GM18499 (cell line): Measurements from ENCODE around the gene BCL2L11.

ENCODE experiments used
- ATAC-seq: cut with Tn5 transposase; IDR thresholded peaks from one replicate; pipeline ENCODE4 v1.9.1; 2021; ENCODE audit warnings: moderate number of reproducible peaks; ENCODE audit not compliant: insufficient read depth, unreplicated experiment

BCL2L11 gene

DNA sequence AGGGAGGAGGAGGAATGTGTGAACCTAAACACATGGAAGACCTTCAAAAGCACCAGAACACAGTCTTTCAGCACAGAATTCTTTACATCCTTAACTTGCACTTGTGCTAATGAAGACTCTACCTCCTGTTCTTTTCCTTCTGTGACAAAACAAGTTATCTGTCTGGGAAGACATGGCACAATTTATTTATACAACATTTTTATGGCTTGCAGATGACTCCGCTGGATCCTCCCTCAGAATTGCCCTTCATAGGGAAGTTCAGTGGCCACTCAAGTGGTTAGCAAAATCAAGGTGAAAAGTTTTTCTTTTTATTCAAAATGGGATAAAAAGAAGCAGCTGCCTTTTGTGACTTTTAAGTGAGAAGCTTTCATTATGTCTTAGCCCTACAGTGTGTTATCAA lies 21.4 kb downstream of the BCL2L11 start:
- no peak for ATAC-seq

DNA sequence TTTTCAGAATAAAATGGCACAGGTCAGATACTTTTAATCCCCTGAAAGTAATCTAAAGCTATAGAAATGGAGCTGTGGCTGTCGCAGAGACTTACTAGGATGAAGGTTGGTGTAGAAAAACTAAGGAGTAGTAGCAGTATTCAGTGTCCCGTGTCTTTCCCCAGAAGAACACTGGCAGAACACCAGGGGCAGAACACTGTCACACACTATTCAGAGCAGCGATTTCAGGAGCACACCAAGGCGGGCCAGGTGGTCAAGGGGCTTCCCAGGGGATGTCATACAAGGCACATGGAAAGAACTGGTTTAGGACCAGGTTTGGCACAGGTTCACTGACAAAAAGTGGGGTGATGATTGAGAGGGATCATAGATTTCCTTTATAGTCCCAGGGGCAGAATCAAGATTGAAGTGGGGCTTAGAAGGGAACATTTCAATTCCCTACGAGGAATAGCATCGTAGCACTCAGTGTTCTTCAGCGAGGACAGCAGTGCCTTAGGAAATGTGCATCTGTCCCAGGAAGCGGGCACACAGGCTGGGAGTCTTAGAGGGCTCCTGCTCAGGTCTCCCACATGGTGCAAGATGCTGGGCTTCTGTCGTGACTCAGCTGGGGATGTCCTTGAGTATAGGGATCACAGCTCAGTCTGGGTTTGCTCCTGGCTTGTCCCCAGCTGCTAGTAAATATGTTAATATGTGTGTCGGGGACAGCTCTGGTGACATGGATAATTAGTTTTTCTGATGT lies 22.6 kb downstream of the BCL2L11 start:
- no peak for ATAC-seq

DNA sequence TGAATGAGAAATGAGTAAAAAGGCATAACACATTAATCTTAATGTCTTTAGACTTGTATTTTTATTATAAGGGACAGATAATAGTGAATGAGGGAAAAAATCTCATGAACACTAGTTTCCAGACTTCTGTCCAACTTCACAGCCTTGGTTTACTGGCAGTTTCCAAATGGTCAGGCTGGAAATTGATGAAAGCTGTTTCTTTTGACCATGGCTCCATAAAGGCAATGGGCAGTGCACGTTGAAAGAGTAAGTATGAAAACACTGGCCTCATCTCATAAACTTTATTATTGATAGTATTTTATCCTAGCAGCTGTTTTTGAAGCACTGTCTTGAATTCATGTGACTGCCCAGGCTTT lies 23.1 kb downstream of the BCL2L11 start:
- no peak for ATAC-seq

DNA sequence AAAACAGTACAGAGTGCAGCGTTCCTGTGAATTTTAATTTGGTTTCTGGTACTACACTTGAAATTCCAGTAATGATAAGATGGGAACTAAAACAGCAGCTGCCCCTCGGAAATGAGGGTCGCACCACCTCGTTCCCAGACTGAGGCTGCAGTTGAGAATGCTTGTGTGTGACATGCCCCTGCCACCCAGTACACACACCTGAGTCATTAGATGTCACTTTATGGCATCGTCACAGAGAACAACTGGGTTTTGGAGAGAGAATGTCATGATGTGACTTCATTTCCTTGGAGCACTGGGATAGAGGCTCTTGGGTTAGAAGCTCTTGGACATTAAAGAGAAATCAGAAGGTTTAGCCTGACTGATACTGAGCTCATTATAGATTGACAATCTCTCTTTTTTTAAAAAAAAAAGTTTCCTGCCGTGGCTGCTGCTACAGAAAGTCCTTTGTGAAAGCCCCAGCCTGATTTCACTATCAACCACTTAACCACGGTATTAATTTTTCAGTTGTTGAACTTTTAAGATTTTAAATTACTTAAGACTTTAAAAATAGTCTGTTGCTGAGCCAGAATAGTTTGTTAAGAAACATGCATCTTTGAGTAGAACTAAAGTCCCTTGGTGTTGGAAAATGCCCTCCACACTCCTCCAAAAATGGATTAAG lies 24.5 kb downstream of the BCL2L11 start:
- no peak for ATAC-seq

DNA sequence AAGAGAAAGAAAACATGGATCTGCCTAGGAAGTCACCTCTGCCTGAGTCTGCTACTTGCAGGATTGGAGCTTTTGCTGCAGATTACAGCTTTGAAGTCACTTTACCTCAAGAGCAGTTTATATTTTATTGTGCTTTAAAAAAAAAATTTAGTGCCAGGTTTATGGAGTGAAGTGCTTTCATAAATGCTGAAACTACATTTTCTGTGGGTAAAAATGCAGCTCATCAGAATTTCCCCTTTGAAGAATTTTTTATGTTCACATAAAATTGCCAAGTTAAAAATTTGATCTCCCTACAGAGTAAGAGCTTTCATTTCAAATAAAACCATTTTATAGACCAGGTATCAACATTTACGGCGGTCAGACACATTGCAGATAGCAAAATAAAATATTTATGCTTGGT lies 25.2 kb downstream of the BCL2L11 start:
- no peak for ATAC-seq

DNA sequence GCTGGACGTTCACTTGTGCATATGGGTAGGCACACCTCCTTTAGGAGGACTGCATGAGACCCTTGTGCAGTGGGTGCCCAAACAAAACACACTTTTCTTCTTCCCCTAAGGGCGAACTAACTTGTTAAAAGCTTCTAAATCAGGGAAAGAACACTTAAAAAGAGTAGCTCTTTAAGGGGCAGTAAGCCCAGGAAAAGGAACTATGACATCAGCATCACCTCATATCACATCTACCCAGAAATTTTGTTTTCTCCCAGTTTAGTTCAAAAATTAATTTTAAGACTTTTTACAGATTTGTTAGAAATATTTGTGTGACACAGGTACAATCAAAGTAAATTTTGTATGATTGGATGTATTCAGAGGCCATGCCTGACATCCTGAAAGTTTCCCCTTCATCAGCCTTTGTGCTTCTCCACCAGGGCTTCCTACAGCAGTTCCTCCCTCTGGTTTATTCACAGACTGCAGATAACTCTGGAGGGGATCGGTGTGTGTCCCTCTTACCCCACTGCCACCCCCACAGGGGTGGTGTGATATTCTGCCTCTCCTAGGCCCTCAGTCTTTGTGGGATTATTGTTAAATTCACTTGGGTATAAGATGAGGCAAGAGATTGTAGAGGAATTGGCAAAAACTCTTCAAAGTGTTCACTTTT lies 27.6 kb downstream of the BCL2L11 start:
- ATAC-seq, result no peak

DNA sequence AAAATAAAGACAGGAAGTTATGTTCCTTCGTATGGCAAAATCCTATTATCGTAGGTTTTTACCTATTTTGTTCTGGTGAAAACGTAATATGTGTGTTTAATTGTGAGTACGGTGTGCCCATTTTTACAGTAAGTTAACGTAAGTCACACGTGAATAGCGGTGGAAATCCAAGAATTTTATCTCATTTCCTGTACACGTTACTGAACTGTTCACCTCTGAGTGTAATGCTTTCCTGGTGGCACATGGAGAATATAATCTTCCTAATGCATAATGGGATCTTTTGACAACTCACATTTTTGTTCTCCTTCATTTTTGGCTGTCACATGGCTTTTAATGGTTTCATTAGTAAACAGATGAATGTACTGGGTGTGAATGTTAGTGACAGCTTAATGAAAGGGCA lies 28.2 kb downstream of the BCL2L11 start:
- ATAC-seq, result no peak

DNA sequence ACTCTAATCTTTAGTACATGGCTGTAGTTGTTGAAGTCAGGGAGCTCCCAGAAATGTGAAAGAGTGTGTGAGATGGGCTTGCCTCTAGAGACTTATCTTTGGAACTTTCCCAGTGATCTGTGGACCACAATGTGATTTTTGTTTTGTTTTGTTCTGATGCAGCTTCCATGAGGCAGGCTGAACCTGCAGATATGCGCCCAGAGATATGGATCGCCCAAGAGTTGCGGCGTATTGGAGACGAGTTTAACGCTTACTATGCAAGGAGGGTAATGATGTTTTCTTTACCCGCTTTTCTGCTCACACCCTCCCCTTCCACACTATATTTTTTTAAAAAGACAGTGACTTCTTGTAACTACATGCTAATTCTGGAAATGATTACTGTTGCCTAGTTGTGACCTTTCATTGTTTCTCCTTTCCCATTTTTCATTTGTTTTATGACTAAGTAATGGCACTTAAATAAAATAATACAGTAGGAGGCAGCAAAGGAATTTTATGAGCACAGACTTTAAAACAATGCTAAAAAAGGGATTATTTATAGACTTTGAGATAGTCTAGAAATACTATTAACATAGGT lies 29.3 kb downstream of the BCL2L11 start:
- no peak for ATAC-seq

DNA sequence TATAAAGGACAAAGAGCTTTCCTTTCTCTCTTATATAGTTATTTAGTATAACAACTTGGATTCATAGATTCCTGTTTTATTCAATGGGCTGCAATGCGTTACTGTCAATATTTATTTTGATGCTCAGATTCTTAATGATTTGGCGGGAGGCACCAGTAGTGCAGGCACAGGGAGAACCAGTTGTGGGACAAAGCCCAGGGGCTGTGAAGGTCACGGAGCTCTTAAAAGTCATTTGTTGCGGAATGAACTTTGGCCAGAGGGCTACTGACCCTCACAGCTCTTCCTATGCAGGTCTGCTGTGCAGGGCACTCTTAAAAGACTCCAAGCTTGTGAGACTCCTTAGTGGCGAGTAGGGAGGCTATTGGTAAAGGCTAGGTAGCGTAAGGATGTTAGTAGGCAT lies 34.0 kb downstream of the BCL2L11 start:
- ATAC-seq, result no peak

DNA sequence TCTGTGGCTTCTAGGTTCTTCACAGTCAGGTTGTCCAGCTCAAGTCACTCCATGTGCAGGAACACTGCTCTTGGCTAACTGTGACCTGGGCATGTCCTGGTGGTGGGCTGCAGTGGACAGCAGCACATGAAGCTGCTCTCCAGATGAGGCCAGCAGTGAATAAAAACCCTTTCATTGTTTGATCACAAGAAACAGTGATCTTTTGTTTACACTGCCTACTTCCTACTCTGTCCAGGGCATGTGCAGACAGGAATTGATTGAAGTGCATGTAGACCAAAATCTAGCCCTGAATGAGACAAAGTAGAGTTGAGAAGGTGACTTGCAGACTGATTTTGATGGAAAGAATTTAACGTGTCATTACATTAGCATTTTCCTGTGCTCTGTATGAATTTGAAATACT lies 34.9 kb downstream of the BCL2L11 start:
- no peak for ATAC-seq

DNA sequence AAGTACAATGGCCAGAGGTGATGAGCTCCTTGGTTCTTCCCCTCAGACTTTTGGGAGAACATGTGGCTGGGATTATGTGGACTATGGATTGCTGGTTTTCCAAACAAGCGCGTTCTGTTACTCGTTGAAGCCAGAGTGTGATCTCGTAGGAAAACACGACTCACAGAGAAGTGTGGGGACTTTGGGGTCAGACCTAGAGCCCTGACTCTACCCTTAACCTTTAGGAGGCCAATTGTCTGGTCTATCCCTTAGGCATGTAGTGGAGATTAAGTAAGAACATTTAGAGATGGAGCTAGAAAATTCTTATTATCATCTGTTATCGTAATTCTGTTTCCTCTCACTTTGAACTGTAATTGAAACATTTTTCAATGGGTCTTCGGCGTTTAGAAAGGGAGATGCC lies 35.8 kb downstream of the BCL2L11 start:
- no peak for ATAC-seq

DNA sequence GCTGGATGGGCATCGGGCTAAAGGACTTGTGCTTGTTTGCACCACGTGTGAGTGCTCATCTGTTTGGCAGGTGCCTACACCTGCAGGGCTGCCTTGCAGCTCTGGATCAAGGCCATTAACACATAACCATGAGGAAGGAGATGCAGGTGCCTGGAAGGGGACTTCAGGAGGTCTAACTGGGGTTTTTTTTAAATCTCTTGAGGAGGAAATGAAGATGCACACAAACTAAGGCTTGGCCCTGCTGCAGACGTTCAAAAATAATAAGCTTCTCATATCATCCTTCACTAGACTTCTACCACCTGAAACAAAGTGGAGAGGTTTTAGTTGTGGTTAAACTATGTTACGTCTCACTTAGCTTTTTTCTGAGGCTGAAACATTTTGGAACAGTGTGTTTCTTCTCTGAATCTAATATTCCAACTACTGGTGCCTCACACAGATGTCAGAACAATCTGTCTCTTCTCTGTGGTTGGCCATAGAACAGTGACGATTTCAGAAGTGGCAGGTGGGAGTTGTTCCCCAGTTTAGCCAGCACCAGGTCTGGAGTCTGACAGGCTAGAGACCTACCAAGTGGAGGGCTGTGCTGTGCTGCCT lies 36.5 kb downstream of the BCL2L11 start:
- ATAC-seq, result peak; percentile 31

DNA sequence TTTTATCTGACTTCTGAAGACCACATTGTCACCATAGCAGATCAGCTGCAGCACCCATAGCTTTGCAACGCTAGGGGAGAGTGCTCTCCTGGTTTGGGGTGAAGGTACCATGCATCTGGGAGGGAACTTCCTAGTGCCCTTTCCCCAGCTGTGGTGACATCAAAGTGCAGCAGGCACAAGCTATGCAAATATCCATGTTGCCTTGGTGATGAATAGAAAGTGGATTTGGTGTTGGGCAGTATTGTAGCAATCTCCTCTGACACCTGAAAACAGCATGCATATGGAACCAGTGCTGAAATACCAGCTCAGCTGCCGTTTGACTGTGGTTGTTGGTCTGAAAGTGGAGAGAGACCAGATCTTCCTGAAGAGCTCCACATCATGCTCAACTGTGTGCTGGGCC lies 37.1 kb downstream of the BCL2L11 start:
- peak; percentile 36 for ATAC-seq

DNA sequence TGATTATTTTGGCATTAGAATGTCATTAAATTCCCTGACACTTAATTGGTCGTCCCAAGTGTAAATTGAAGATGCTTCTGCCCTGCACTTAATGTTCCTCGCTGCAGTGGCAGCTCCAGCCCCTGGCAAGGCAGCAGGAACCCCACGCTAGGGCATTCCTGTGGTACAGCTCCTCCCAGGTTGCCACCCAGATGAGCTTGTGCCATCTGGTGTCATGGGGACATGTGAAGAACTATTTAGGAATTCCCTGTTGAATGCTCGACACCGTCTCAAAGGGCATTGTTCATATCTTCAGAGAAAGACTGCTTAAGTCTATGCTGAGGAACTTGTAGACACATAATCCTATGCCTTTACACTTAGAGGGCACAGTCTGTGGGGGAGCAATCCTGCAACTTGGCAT lies 38.9 kb downstream of the BCL2L11 start:
- no peak for ATAC-seq

DNA sequence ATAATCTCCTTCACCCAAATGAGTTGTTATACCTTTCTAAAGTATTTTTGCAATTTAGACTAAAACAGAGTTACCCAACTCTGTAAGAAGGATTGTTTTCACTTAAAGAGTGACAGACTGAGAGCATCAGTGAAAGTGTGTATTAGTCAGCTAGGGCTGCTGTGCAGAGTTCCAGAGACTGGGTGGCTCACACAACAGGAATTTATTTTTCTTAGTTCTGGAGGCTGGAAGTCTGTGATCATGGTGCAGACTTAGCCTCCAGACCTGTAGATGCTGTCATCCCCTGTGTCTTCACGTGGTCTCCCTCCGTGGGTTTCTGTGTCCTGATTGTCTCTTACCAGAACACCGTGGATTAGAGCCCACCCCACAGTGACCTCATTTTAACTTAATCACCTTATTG lies 40.0 kb downstream of the BCL2L11 start:
- no peak for ATAC-seq

DNA sequence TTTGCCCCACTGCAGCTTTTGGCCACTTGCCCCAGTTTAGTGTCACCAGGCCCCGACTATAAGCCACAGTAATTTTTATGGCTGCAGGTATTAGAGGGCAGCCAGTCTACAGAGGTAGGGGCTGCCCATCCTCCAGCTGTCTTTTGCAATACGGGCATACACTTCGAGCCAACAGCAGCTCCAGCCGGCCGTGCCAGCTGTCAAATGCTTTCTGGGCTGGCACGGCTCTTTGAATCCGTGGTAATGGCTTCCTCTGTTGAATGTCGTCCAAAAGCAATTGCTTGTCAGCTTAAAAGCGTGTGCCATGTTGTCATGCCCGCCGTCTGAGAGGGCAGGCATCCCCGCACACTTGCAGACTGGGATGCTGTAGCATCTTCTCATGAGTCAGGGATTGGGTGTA lies 41.3 kb downstream of the BCL2L11 start:
- no peak for ATAC-seq

DNA sequence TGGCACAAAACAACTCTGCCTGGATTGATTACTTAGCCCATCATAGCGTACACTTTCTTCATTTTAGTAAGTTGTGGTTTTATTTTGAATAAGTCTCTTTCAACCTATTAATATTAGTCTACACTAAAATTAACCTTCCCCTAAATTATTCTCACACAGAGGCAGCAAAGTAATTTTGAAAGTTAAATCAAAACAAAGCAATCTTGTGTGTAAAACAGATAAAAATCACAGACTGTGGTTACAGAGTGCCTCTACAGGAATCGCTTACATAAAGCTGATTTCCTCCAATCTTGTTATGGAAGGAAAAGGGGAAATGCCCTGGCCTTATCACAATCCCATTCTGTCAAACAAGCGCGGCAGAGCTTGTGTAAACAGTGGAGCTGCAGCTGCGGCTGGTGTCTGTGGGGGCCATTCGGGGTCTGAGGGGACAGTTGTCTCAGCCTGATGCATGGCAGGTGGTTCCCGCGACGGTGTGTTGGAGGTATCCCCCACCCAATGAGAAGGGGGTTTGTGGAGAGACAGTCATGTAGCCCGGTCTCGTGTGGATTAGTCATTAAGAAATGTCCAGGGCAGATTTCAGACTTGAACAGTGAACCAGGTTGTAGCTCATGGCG lies 42.1 kb downstream of the BCL2L11 start:
- ATAC-seq, result no peak

DNA sequence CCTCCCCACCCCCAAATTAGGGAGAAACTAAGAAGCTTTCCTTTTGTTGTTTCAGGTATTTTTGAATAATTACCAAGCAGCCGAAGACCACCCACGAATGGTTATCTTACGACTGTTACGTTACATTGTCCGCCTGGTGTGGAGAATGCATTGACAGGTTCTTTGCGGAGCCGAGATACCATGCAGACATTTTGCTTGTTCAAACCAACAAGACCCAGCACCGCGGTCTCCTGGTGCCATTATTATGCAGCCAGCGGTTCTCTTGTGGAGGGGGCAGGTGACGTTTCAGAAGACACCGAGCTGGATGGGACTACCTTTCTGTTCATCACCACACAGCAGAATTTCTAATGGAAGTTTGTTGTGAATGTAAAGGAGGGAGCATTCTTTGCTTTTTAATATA lies 43.4 kb downstream of the BCL2L11 start:
- no peak for ATAC-seq

DNA sequence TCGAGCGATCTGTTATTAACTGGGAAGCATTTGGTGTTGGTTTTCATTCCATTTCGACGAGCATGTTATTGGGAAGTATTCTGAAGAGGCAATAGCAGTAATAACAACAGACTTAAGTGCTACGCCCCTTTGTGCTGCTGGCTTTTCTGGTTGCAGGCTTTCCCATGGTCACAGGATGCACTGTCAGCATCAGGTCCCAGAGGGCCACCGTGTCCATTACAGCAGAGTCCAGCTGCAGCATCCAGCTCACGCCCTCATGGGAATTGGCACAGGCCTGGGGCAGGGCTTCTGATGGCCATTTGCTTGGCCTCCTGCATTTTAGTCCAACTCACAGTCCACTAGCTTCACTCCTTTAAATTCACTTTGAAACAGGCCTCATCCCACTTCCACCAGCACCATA lies 44.4 kb downstream of the BCL2L11 start:
- ATAC-seq, result no peak

DNA sequence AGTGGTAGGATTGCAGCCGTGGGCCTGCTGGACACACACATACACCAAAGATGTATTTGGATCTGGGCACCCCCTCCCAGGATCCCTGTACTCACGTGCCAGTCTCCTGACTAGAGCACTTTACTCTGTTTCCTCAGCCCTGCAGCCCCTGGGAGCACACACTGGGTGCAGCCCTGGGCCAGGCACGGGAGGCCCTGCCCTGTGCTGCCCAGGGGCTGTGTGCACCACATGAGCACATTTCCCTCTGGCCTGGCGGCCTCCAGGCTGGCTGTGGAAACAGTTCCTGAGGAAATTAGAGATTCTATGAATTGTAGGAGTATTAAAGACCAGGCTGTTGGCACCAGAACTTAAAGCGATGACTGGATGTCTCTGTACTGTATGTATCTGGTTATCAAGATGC lies 45.4 kb downstream of the BCL2L11 start:
- no peak for ATAC-seq
